Suprapubic skin (tissue), 4 donors: ENCODE data around the gene BDKRB1. TPM values are rescaled to one million over a fixed set of nuclear protein-coding genes. Genes with fewer than 3 reads are reported as not detected.

Experiments
- DNase-seq, 2 donors: peaks; one replicate each; pipeline ENCODE4 v3.0.0-alpha.2; 2019; ENCODE audit warnings: low spot score in 2 of 2
- H3K27ac ChIP-seq: fragments of 200-600 bp; sonication (generic); one replicate; pipeline ENCODE4 v1.5.1; 2019
- H3K27me3 ChIP-seq: fragments of 200-600 bp; sonication (generic); one replicate; pipeline ENCODE4 v1.5.1; 2019
- H3K36me3 ChIP-seq: fragments of 200-600 bp; sonication (generic); one replicate; pipeline ENCODE4 v1.5.1; 2019
- H3K4me1 ChIP-seq: fragments of 200-600 bp; sonication (generic); one replicate; pipeline ENCODE4 v1.5.1; 2019
- H3K4me3 ChIP-seq: fragments of 200-600 bp; sonication (generic); one replicate; pipeline ENCODE4 v1.5.1; 2019; ENCODE audit warnings: mild to moderate bottlenecking
- H3K9me3 ChIP-seq: fragments of 200-600 bp; sonication (generic); one replicate; pipeline ENCODE4 v1.5.1; 2019
- CTCF ChIP-seq, 2 donors: fragments of 200-600 bp in 1 of 2; fragments of 450-650 bp in 1 of 2; sonication (generic) in 1 of 2; IDR thresholded peaks; one replicate each; pipeline ENCODE4 v1.5.1; 2016 to 2019; ENCODE audit warnings: antibody characterized with exemption in 2 of 2, mild to moderate bottlenecking in 1 of 2, moderate library complexity in 1 of 2
- EP300 ChIP-seq: sonication (generic); formaldehyde crosslinking; IDR thresholded peaks from one replicate; pipeline ENCODE4 v1.6.1; 2017; ENCODE audit warnings: antibody characterized with exemption
- POLR2A ChIP-seq, 2 donors: fragments of 450-650 bp; IDR thresholded peaks; one replicate each; pipeline ENCODE4 v1.6.1; 2017; ENCODE audit warnings: antibody characterized with exemption in 2 of 2, mild to moderate bottlenecking in 2 of 2, moderate library complexity in 2 of 2
- POLR2AphosphoS5 ChIP-seq, 3 donors: sonication (generic); formaldehyde crosslinking; IDR thresholded peaks; one replicate each; pipeline ENCODE4 v1.6.1; 2017; ENCODE audit warnings: antibody characterized with exemption in 3 of 3
- WGBS: methylation state at CpG from one replicate; pipeline ENCODE4 v1.1.5; 2018; 5-methylcytosine and 5-hydroxymethylcytosine counted together
- total RNA-seq, 4 donors: library from RNA; depleted of rRNA; stranded (reverse); fragments of >200 nt; gene quantifications; one replicate each; pipeline ENCODE4 v1.1.0, GENCODE V29; 2016

The BDKRB1 gene
- total RNA-seq, 4 donors from 2014 or later: 2.6 to 6.5 (median 4.1) TPM

GRCh38 chr14:96217376-96217913, 38.6 kb upstream of the BDKRB1 start:
- Histone ChIP-seq H3K4me3 (no peak overlapping the region), H3K27me3 (no peaks in the 10 kb centered on the region), H3K4me1 (peaks cover 9% of the 10 kb centered on the region), H3K27ac (no peak overlapping the region), H3K9me3 (no peaks in the 10 kb centered on the region), H3K36me3 (no peaks in the 10 kb centered on the region)
- DNase-seq: no peak
- TF ChIP-seq CTCF (IDR thresholded peaks at IDR 0.05) (no peak), POLR2AphosphoS5 (IDR thresholded peaks at IDR 0.05) (no peak), EP300 (no peak), POLR2A (IDR thresholded peaks at IDR 0.05) (no peak)
- 70% methylated on average over 4 of the region's 8 CpGs for WGBS

GRCh38 chr14:96221109-96221650, 34.8 kb upstream of the BDKRB1 start:
- TF ChIP-seq CTCF (IDR thresholded peaks at IDR 0.05) (no peak), POLR2AphosphoS5 (IDR thresholded peaks at IDR 0.05) (no peak), POLR2A (IDR thresholded peaks at IDR 0.05) (no peak), EP300 (no peak)
- WGBS: 78% methylated on average over 7 of the region's 7 CpGs
- no peaks in the 10 kb centered on the region for H3K9me3 ChIP-seq
- no peak for DNase-seq
- H3K27ac ChIP-seq: no peak overlapping the region
- H3K27me3 ChIP-seq: no peaks in the 10 kb centered on the region
- H3K36me3 ChIP-seq: no peaks in the 10 kb centered on the region
- H3K4me1 ChIP-seq: peaks cover 26% of the 10 kb centered on the region
- no peak overlapping the region for H3K4me3 ChIP-seq

GRCh38 chr14:96221841-96222240, 34.2 kb upstream of the BDKRB1 start:
- Histone ChIP-seq H3K27ac (no peak overlapping the region), H3K36me3 (no peaks in the 10 kb centered on the region), H3K9me3 (no peaks in the 10 kb centered on the region), H3K27me3 (no peaks in the 10 kb centered on the region), H3K4me1 (peaks cover 25% of the 10 kb centered on the region), H3K4me3 (no peak overlapping the region)
- 87% methylated on average over 8 of the region's 8 CpGs for WGBS
- no peak for DNase-seq
- TF ChIP-seq POLR2A (IDR thresholded peaks at IDR 0.05) (no peak), CTCF (IDR thresholded peaks at IDR 0.05) (no peak), EP300 (no peak), POLR2AphosphoS5 (IDR thresholded peaks at IDR 0.05) (no peak)

- no peak for DNase-seq
- WGBS: 49% methylated on average over 8 of the region's 8 CpGs
- peak overlapping the region; percentile 75 for H3K27ac ChIP-seq
- TF ChIP-seq EP300: no peak
- no peak overlapping the region for H3K4me3 ChIP-seq
- no peaks in the 10 kb centered on the region for H3K27me3 ChIP-seq
- no peaks in the 10 kb centered on the region for H3K36me3 ChIP-seq
- peaks cover 25% of the 10 kb centered on the region for H3K4me1 ChIP-seq
- no peaks in the 10 kb centered on the region for H3K9me3 ChIP-seq
Observed at GRCh38 chr14:96224480-96225096, 31.4 kb upstream of the BDKRB1 start.

- WGBS: 67% methylated on average over 5 of the region's 5 CpGs
- Histone ChIP-seq H3K9me3 (no peaks in the 10 kb centered on the region), H3K4me1 (peaks cover 25% of the 10 kb centered on the region), H3K27me3 (no peaks in the 10 kb centered on the region), H3K4me3 (no peak overlapping the region), H3K36me3 (no peaks in the 10 kb centered on the region), H3K27ac (peak overlapping the region; percentile 75)
- TF ChIP-seq POLR2AphosphoS5 (IDR thresholded peaks at IDR 0.05) (no peak), EP300 (no peak), CTCF (IDR thresholded peaks at IDR 0.05) (no peak), POLR2A (IDR thresholded peaks at IDR 0.05) (no peak)
- DNase-seq: no peak
Observed at GRCh38 chr14:96225213-96225612, 30.8 kb upstream of the BDKRB1 start.
